Femur (tissue), 1 donor: ENCODE data around the gene SCYL2.
"Not testable (repeated sequence)": the region's sequence is repeated elsewhere in the genome, so short reads cannot be mapped to it uniquely, and the experiment has no call there.

Source experiments
- DNase-seq: peaks from one replicate; pipeline ENCODE4 v3.0.0-alpha.2; 2017

The SCYL2 gene

GRCh38 chr12:100326208-100326607, 59.2 kb downstream of the SCYL2 start:
- DNase-seq, result no peak

GRCh38 chr12:100329800-100330199, 62.8 kb downstream of the SCYL2 start:
- no peak for DNase-seq

- DNase-seq, result no peak
Observed at GRCh38 chr12:100331871-100332270, 64.9 kb downstream of the SCYL2 start.

DNA sequence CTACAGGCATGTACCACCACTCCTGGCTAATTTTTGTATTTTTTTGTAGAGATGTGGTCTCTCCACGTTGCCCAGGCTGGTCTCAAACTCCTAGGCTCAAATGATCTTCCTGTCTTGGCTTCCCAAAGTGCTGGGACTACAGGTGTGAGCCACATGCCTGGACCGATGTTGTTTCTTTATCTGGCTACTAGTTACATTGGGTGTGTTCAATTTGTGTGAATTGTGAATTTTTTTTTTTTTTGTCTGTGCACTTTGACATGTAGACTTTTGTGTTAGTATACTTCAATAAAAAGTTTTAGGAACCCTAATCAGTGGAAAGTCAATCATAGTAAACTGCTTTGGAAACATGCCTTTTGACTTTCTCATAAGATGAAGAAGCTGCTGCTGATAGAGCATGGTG, 65.9 kb downstream of the SCYL2 start:
- no peak for DNase-seq

DNA sequence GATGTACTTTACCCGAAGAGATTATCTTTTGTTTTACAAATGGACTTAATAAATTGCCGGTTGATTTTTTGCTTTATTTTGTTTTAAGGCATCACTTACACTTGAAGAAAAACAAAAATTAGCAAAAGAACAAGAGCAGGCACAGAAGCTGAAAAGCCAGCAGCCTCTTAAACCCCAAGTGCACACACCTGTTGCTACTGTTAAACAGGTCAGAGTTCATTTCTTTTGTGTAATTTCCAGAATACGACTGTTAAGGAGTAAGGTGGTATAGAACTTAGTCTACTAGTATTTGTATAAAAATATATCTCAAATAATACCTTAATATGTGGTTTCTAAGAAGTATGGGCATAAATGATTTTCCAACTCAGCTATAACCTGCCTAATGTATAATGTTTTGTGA, 70.3 kb downstream of the SCYL2 start:
- DNase-seq, result no peak

DNA sequence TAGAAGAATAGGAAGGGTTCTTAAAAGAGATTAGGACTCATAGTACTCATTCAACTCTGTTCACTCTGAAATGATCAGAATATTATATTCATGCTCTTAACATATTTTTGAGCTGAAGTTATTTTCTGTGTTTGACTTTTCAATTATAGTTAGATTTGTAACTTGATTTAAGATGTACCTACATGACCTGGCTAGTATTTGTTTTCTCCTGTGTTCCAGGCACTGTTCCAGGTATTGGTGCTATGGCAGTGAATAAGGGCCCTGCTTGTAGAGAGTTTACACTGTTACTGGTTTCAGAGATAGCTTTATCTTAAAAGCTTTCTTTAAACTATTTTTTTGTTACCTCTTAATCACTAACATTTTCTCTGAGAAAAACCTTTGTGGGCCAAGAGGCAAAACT, 70.8 kb downstream of the SCYL2 start:
- no peak for DNase-seq

- DNase-seq, result no peak
Observed at GRCh38 chr12:100339071-100339470, 72.1 kb downstream of the SCYL2 start.

DNA sequence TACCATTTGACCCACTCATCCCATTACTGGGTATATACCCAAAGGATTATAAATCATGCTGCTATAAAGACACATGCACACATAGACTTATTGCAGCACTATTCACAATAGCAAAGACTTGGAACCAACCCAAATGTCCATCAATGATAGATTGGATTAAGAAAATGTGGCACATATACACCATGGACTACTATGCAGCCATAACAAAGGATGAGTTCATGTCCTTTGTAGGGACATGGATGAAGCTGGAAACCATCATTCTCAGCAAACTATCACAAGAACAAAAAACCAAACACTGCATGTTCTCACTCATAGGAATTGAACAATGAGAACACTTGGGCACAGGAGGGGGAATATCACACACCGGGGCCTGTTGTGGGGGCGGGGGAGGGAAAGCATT, 75.9 kb downstream of the SCYL2 start:
- not testable (repeated sequence) for DNase-seq

DNA sequence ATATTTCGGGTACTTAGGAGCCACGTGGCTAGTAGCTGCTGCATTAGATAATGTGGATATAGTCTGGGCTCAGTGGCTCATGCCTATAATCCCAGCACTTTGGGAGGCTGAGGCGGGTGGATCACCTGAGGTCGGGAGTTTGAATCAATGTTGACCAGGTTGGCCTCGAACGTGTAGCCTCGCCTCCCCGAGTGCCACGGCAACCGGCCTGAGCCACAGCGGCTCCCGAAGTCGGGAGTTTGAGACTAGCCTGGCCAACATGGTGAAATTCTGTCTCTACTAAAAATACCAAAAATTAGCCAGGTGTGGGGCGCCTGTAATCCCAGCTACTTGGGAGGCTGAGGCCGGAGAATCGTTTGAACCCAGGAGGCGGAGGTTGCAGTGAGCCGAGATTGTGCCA, 77.4 kb downstream of the SCYL2 start:
- not testable (repeated sequence) for DNase-seq

GRCh38 chr12:100345020-100345767, 78.2 kb downstream of the SCYL2 start:
- no peak for DNase-seq

GRCh38 chr12:100346660-100347059, 79.7 kb downstream of the SCYL2 start:
- no peak for DNase-seq

- DNase-seq, result no peak
Observed at GRCh38 chr12:100348657-100349454, 81.9 kb downstream of the SCYL2 start.

DNA sequence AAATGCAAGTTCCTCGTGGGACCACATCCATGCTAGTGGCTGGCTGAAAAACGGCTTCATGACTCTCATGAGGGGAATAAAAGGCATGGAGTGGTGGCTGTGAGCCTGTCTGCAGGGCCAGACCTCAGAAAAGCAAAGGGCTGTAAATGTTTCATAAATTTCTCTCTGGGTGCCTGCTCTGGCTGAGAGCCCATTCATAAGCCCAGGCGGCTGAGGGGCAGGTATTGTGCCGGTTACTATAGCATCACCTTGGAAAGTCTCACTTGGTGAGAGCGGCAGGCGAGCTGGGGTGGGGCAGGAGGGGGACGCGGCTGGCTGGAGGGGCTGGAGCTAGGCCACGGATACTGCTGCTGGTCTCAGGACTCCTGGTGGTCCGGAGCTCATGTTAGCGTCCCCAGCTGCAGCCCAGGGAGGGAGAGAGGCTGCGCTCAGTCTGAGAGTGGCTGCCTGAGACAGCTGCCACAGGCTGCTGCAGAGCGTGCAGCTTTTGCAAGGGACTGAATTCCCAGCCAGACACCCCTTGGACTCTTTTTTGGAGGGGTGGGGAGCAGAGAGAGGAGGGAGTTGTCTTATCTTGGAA, 89.8 kb downstream of the SCYL2 start, which contains the start of gene SLC17A8:
Gene SLC17A8 (plus strand): TSS at position 431 of the 580 bp plus-strand sequence. CDS start 318 bp downstream, outside the sequence.
- DNase-seq, result peak; percentile 46

- no peak for DNase-seq
Observed at GRCh38 chr12:100359248-100359647, 92.3 kb downstream of the SCYL2 start.

DNA sequence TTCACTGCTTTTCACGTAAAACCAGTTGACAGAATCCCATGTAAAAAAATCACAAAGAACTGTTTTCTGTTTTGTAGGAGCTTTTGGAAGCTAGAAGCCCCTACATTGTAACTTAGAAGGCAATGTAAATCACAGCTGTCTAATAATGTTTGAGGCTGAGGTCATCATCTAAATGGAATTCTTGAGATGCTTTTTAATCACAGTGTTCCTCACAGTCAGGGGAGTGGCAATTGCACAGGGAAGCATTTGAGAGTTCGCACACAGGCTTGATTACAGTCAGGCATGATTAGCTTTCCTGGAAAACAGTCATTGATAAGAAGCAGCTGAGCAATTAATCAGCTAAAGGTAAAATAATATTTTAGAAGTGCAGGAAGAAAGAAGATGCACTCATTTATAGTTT, 92.8 kb downstream of the SCYL2 start:
- DNase-seq, result no peak

- DNase-seq, result no peak
Observed at GRCh38 chr12:100360450-100360849, 93.5 kb downstream of the SCYL2 start.

DNA sequence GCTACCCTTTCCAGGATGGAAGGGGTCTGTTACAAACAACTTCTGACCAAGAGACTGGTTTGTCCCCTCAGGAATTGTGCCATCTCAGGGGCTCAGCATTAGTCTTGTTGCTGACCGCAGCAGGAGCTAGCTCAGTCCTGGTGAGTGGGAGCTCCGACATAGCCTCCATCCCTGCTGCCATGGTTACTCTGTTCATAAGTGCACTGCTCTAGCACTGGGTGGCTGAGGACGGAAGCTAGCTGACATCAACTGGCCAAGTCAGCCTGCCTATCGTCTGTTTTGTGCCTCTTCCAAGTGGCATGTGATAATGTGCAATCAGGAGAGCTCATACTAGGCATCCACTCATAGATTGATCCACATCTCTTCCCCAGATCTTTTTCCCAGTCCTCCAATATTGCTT, 97.3 kb downstream of the SCYL2 start:
- DNase-seq, result no peak

DNA sequence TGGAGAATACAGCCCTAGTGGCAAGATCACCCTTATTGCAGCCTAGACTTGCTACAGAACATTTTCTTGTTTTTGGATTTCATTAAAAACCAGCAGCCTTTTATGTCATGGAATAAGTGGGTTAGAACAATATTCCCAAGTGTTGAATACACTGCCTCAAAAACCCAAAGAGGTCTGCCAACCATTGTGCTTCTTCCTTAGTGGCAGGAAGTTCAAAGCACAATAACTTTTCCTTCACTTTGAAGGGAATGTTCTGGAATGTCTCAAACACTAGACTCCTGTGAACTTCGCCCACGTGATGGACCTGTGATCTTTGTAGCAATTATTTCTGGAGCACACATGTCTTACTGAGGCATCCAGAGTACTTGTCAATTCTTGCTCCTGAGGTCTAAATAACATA, 98.4 kb downstream of the SCYL2 start:
- no peak for DNase-seq

DNA sequence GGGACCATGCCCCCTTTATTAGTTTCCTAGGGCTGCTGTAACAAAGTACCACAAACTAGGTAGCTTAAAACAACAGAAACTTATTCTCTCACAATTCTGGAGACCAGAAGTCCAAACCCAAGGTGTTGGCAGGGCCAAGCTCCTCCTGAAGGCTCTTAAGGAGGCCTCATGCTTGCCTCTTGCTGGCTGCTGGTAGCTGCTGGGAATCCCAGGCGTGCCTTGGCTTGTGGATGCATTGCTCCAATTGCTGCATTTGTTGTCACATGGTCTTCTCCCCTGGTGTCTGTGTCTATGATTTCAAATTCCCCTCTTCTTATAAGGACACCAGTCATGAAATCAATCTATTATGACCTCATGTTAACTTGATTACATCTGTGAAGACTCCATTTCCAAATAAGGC, 101.1 kb downstream of the SCYL2 start:
- DNase-seq, result no peak

GRCh38 chr12:100371146-100371545, 104.2 kb downstream of the SCYL2 start:
- no peak for DNase-seq

DNA sequence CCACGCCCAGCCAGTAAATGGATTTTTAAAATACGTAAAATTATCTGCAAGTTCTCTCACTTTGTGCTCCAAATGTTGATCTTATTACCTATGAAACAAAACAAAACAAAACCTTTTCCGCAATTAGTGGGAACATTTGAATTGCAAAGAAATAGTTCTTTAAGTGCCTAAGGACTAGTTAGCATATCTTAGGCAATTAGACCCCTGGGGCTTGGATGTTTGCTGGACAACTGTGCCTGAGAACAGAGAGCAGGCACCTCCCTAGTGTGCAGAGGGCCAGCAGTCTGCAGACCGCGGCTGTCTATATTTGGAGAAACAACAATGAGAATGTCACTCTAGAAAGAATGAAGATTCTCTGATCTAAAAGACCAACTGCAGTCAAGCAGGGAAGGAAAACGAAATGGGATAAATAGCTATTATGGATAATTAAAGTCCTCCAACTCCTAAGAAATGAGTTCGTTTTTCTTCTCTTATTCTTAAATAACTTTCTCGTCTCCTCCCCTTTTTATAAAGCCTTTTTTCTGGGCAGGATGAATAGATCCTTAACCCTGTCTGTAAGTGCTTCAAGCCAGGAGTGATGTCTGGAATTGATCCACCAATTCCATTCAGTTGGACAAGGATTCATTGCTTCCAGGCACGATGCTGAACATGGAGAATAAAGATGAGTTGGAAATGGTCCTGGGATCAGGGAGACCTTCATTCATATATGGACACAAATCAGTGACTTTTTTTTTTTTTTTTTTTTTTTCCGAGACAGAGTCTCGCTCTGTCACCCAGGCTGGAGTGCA, 106.1 kb downstream of the SCYL2 start:
- DNase-seq, result no peak

DNA sequence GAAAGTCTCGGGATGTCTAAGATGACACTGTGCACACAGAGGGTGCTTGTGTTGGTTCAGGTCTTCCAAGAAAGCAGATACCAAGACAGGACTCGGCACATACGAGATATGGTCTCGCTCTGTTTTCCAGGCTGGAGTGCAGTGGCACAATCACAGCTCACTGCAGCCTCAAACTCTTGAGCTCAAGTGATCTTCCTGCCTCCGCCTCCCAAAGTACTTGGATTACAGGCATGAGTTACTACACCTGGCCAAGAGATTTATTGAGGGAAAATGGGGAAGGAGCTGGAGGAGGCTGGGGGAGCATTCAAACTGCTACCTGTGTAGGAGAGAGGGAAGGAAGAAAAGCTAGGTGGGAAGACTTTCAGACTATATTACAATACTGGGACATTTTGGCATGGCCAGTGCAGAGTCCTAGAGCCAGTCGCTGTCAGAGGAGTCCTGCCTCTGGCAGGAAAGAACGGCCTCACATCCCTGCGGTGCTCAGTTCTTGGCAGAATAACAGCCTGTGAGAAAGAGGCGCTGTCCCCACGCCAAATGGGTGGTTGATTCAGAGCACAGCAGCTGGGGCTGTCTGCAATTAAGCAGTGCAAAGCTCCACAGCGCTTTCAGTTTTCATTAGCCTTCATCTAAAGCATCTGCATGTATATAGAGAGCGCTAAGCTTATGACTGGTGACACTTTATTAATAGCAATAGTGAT, 108.2 kb downstream of the SCYL2 start:
- DNase-seq, result peak; percentile 85
